ENCODE data around the gene PI4KA. TPM values are rescaled to one million over a fixed set of nuclear protein-coding genes. Genes with fewer than 3 reads are reported as not detected.
"Not testable (repeated sequence)": the region's sequence is repeated elsewhere in the genome, so short reads cannot be mapped to it uniquely, and the experiment has no call there.

PI4KA gene
- total and polyA plus RNA-seq, 9 donors, result 21.1 to 48.1 (median 35.5) TPM

DNA sequence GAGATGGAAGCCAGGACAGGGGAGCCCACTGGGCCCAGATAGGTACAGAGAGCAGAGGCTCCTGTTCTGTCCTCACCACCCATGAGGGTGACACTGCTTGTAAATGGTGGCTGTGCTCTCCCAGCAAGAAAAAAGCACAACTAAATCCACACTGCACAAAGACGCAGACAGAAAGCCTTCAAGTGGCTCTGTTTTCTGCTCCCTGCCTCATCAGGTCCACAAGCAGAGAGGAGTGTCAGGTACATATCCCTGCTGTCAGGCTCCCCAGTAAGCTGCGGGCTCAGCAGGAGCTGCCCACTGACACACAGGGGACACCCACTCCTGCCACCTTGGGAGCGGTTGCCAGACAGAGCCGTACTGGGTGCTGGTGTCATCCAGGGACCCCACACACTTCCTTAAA is 162.6 kb downstream of the PI4KA start:
- not testable (repeated sequence) for DNase-seq; H3K27me3 ChIP-seq (ENCODE audit: control insufficient read depth, insufficient read depth, low read length); H3K36me3 ChIP-seq (ENCODE audit: control insufficient read depth, insufficient read depth, low read length); H3K4me3 ChIP-seq (ENCODE audit: low read length); H3K27ac ChIP-seq (ENCODE audit: low read length); H3K4me1 ChIP-seq (ENCODE audit: control insufficient read depth, insufficient read depth, low read length); H3K9me3 ChIP-seq (replicated peaks; ENCODE audit: control insufficient read depth, low read depth, low read length)
- WGBS (ENCODE audit: insufficient coverage), result no CpG with 5 or more reads among the region's 4 CpGs

- not testable (repeated sequence) for H3K4me3 ChIP-seq (ENCODE audit: low read length); DNase-seq; H3K27ac ChIP-seq (ENCODE audit: low read length); H3K36me3 ChIP-seq (ENCODE audit: control insufficient read depth, insufficient read depth, low read length); H3K27me3 ChIP-seq (ENCODE audit: control insufficient read depth, insufficient read depth, low read length); H3K4me1 ChIP-seq (ENCODE audit: control insufficient read depth, insufficient read depth, low read length); H3K9me3 ChIP-seq (replicated peaks; ENCODE audit: control insufficient read depth, low read depth, low read length)
- WGBS (ENCODE audit: insufficient coverage), result no CpG with 5 or more reads among the region's 12 CpGs
Measured at GRCh38 chr22:20695205-20695604, 163.4 kb downstream of the PI4KA start.

DNA sequence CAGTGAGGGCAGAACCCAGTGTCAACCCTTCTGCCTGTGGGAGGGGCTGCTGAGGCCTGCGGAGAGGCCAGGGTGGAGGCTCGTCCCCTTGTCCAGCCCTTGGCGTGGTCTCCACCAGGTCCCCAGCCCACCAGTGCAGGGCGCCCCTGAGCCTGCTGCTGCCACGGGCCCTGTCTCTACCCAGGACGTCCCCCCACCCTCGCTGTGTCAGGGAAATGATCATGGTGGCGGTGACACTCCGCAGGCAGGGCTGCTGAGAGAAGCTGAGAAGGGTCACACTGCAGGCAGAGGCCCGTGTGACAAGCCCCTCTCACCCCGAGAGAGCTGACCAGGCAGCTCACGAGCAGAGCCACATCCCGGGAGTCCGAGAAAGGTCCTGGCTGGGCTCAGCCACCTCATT is 164.4 kb downstream of the PI4KA start:
- not testable (repeated sequence) for H3K4me3 ChIP-seq (ENCODE audit: low read length); H3K27me3 ChIP-seq (ENCODE audit: control insufficient read depth, insufficient read depth, low read length); DNase-seq; H3K9me3 ChIP-seq (replicated peaks; ENCODE audit: control insufficient read depth, low read depth, low read length); H3K36me3 ChIP-seq (ENCODE audit: control insufficient read depth, insufficient read depth, low read length); H3K4me1 ChIP-seq (ENCODE audit: control insufficient read depth, insufficient read depth, low read length); H3K27ac ChIP-seq (ENCODE audit: low read length)
- no CpG with 5 or more reads among the region's 14 CpGs for WGBS (ENCODE audit: insufficient coverage)

GRCh38 chr22:20692926-20693325 is 165.7 kb downstream of the PI4KA start:
- H3K4me1 ChIP-seq (ENCODE audit: control insufficient read depth, insufficient read depth, low read length); H3K27ac ChIP-seq (ENCODE audit: low read length); H3K27me3 ChIP-seq (ENCODE audit: control insufficient read depth, insufficient read depth, low read length); H3K9me3 ChIP-seq (replicated peaks; ENCODE audit: control insufficient read depth, low read depth, low read length); H3K36me3 ChIP-seq (ENCODE audit: control insufficient read depth, insufficient read depth, low read length); H3K4me3 ChIP-seq (ENCODE audit: low read length); DNase-seq: not testable (repeated sequence)
- 70% methylated on average over 2 of the region's 7 CpGs for WGBS (ENCODE audit: insufficient coverage)

DNA sequence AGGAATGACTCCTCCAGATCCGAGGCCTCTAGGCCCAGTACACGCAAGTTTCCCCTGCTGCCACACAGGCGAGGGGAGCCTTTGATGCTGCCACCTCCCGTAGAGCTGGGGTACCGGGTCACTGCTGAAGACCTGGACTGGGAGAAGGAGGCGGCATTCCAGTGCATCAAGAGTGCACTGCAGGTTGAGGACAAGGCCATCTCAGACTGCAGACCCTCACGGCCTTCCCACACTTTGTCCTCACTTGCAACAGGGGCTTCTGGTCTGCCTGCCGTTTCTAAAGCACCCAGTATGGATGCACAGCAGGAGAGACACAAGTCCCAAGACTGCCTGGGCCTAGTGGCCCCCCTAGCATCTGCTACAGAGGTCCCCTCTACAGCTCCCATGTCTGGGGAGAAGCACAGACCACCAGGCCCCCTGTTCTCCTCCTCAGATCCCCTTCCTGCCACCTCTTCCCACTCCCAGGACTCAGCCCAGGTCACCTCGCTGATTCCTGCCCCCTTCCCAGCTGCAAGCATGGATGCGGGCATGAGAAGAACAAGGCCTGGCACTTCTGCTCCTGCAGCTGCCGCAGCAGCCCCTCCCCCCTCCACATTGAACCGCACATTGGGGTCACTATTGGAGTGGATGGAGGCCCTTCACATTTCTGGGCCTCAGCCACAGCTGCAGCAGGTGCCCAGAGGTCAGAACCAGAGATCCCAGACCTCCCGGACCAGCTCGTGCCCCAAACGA is 167.9 kb downstream of the PI4KA start:
- 85% methylated on average over 10 of the region's 15 CpGs for WGBS (ENCODE audit: insufficient coverage)
- not testable (repeated sequence) for H3K9me3 ChIP-seq (replicated peaks; ENCODE audit: control insufficient read depth, low read depth, low read length); H3K36me3 ChIP-seq (ENCODE audit: control insufficient read depth, insufficient read depth, low read length); DNase-seq; H3K27me3 ChIP-seq (ENCODE audit: control insufficient read depth, insufficient read depth, low read length); H3K27ac ChIP-seq (ENCODE audit: low read length); H3K4me1 ChIP-seq (ENCODE audit: control insufficient read depth, insufficient read depth, low read length); H3K4me3 ChIP-seq (ENCODE audit: low read length)

- WGBS (ENCODE audit: insufficient coverage), result 94% methylated on average over 10 of the region's 29 CpGs
- not testable (repeated sequence) for H3K27me3 ChIP-seq (ENCODE audit: control insufficient read depth, insufficient read depth, low read length); H3K27ac ChIP-seq (ENCODE audit: low read length); H3K4me3 ChIP-seq (ENCODE audit: low read length); H3K36me3 ChIP-seq (ENCODE audit: control insufficient read depth, insufficient read depth, low read length); DNase-seq; H3K4me1 ChIP-seq (ENCODE audit: control insufficient read depth, insufficient read depth, low read length); H3K9me3 ChIP-seq (replicated peaks; ENCODE audit: control insufficient read depth, low read depth, low read length)
Measured at GRCh38 chr22:20687356-20688172, 171.0 kb downstream of the PI4KA start.

GRCh38 chr22:20685764-20686163 is 172.8 kb downstream of the PI4KA start:
- H3K4me3 ChIP-seq (ENCODE audit: low read length); H3K4me1 ChIP-seq (ENCODE audit: control insufficient read depth, insufficient read depth, low read length); DNase-seq; H3K27ac ChIP-seq (ENCODE audit: low read length); H3K9me3 ChIP-seq (replicated peaks; ENCODE audit: control insufficient read depth, low read depth, low read length); H3K36me3 ChIP-seq (ENCODE audit: control insufficient read depth, insufficient read depth, low read length); H3K27me3 ChIP-seq (ENCODE audit: control insufficient read depth, insufficient read depth, low read length): not testable (repeated sequence)
- WGBS (ENCODE audit: insufficient coverage), result 97% methylated on average over 5 of the region's 11 CpGs

GRCh38 chr22:20678792-20679435 is 179.7 kb downstream of the PI4KA start:
- no CpG with 5 or more reads among the region's 13 CpGs for WGBS (ENCODE audit: insufficient coverage)
- H3K4me3 ChIP-seq (ENCODE audit: low read length); DNase-seq: not testable (repeated sequence)

GRCh38 chr22:20677684-20678242 is 180.8 kb downstream of the PI4KA start:
- Histone ChIP-seq H3K27ac (ENCODE audit: low read length) (no peak overlapping the region), H3K36me3 (ENCODE audit: control insufficient read depth, insufficient read depth, low read length) (no peaks in the 10 kb centered on the region), H3K4me1 (ENCODE audit: control insufficient read depth, insufficient read depth, low read length) (no peaks in the 10 kb centered on the region), H3K27me3 (ENCODE audit: control insufficient read depth, insufficient read depth, low read length) (no peaks in the 10 kb centered on the region), H3K9me3 (replicated peaks; ENCODE audit: control insufficient read depth, low read depth, low read length) (peaks cover 2% of the 10 kb centered on the region), H3K4me3 (ENCODE audit: low read length) (no peak overlapping the region)
- no CpG with 5 or more reads among the region's 2 CpGs for WGBS (ENCODE audit: insufficient coverage)
- no peak for DNase-seq

More at GRCh38 chr22:20678792-20679435, 179.7 kb downstream of the PI4KA start:
- not testable (repeated sequence) for H3K27me3 ChIP-seq (ENCODE audit: control insufficient read depth, insufficient read depth, low read length); H3K27ac ChIP-seq (ENCODE audit: low read length); H3K9me3 ChIP-seq (replicated peaks; ENCODE audit: control insufficient read depth, low read depth, low read length); H3K4me1 ChIP-seq (ENCODE audit: control insufficient read depth, insufficient read depth, low read length); H3K36me3 ChIP-seq (ENCODE audit: control insufficient read depth, insufficient read depth, low read length)

GRCh38 chr22:20675613-20676012 is 183.0 kb downstream of the PI4KA start:
- WGBS (ENCODE audit: insufficient coverage), result no CpG with 5 or more reads among the region's 1 CpG
- H3K27ac ChIP-seq (ENCODE audit: low read length); H3K4me1 ChIP-seq (ENCODE audit: control insufficient read depth, insufficient read depth, low read length); H3K4me3 ChIP-seq (ENCODE audit: low read length); H3K36me3 ChIP-seq (ENCODE audit: control insufficient read depth, insufficient read depth, low read length); H3K9me3 ChIP-seq (replicated peaks; ENCODE audit: control insufficient read depth, low read depth, low read length); DNase-seq; H3K27me3 ChIP-seq (ENCODE audit: control insufficient read depth, insufficient read depth, low read length): not testable (repeated sequence)
